H9 (cell line): ENCODE data around the gene UBE2E1. TPM values are rescaled to one million over a fixed set of nuclear protein-coding genes. Genes with fewer than 3 reads are reported as not detected.

Source experiments
- DNase-seq: peaks from one replicate; pipeline ENCODE4 v3.0.0-alpha.2; 2017
- H2AFZ ChIP-seq: one replicate; pipeline ENCODE4 v1.6.1; 2013; ENCODE audit warnings: mild to moderate bottlenecking, low read length, control low read depth, moderate library complexity
- H2AK5ac ChIP-seq: 2 replicates; pipeline ENCODE4 v1.6.1; 2013; ENCODE audit warnings: low read length, control low read depth, mixed read lengths; ENCODE audit not compliant: insufficient read length
- H2BK120ac ChIP-seq: one replicate; pipeline ENCODE4 v1.6.1; 2013; ENCODE audit warnings: low read depth, mild to moderate bottlenecking, low read length, control low read depth, inconsistent platforms; ENCODE audit not compliant: poor library complexity, severe bottlenecking
- H2BK12ac ChIP-seq: 2 replicates; pipeline ENCODE4 v1.6.1; 2013; ENCODE audit warnings: low read length, control low read depth, mixed read lengths, low read depth; ENCODE audit not compliant: insufficient read length
- H2BK15ac ChIP-seq: 2 replicates; pipeline ENCODE4 v1.6.1; 2013; ENCODE audit warnings: low read depth, low read length, control low read depth
- H2BK20ac ChIP-seq: one replicate; pipeline ENCODE4 v1.6.1; 2013; ENCODE audit warnings: low read depth, mild to moderate bottlenecking, low read length, control low read depth, inconsistent platforms; ENCODE audit not compliant: poor library complexity, severe bottlenecking
- H2BK5ac ChIP-seq: 2 replicates; pipeline ENCODE4 v1.6.1; 2013; ENCODE audit warnings: low read length, control low read depth, mixed read lengths; ENCODE audit not compliant: insufficient read length
- H3K14ac ChIP-seq: 2 replicates; pipeline ENCODE4 v1.6.1; 2013; ENCODE audit warnings: low read length, control low read depth; ENCODE audit not compliant: insufficient read depth
- H3K18ac ChIP-seq: 2 replicates; pipeline ENCODE4 v1.6.1; 2013; ENCODE audit warnings: low read depth, mild to moderate bottlenecking, mixed read lengths, low read length, control low read depth; ENCODE audit not compliant: insufficient read length
- H3K23ac ChIP-seq: 2 replicates; pipeline ENCODE4 v1.6.1; 2013; ENCODE audit warnings: low read length, control low read depth, mixed read lengths, low read depth; ENCODE audit not compliant: insufficient read length
- H3K23me2 ChIP-seq: 2 replicates; pipeline ENCODE4 v1.6.1; 2013; ENCODE audit warnings: low read depth, mild to moderate bottlenecking, mixed read lengths, low read length, control low read depth; ENCODE audit not compliant: insufficient read length, poor library complexity, severe bottlenecking
- H3K27ac ChIP-seq: 2 replicates; pipeline ENCODE4 v1.5.1; 2013; ENCODE audit warnings: low read length, control low read depth, mixed read lengths, low read depth; ENCODE audit not compliant: insufficient read length
- H3K27me3 ChIP-seq: 2 replicates; pipeline ENCODE4 v1.6.1; 2013; ENCODE audit warnings: low read length, control low read depth, inconsistent platforms; ENCODE audit not compliant: insufficient read depth
- H3K4ac ChIP-seq: 2 replicates; pipeline ENCODE4 v1.6.1; 2013; ENCODE audit warnings: low read depth, mild to moderate bottlenecking, control low read depth, inconsistent platforms, low read length, moderate library complexity
- H3K4me1 ChIP-seq: 2 replicates; pipeline ENCODE4 v1.6.1; 2013; ENCODE audit warnings: low read length, control low read depth, inconsistent platforms; ENCODE audit not compliant: insufficient read depth
- H3K4me2 ChIP-seq: 2 replicates; pipeline ENCODE4 v1.6.1; 2013; ENCODE audit warnings: low read length, control low read depth, mixed read lengths; ENCODE audit not compliant: insufficient read length, insufficient read depth
- H3K56ac ChIP-seq: 2 replicates; pipeline ENCODE4 v1.6.1; 2013; ENCODE audit warnings: low read depth, mild to moderate bottlenecking, mixed read lengths, low read length, control low read depth; ENCODE audit not compliant: insufficient read length
- H3K79me1 ChIP-seq: 2 replicates; pipeline ENCODE4 v1.6.1; 2013; ENCODE audit warnings: low read depth, mild to moderate bottlenecking, moderate library complexity, low read length, control low read depth, inconsistent platforms; ENCODE audit not compliant: insufficient read depth, poor library complexity, severe bottlenecking
- H3K79me2 ChIP-seq: 2 replicates; pipeline ENCODE4 v1.6.1; 2013; ENCODE audit warnings: low read length, control low read depth, inconsistent platforms; ENCODE audit not compliant: insufficient read depth
- H3K9ac ChIP-seq: 2 replicates; pipeline ENCODE4 v1.6.1; 2013; ENCODE audit warnings: low read length, control low read depth, mixed read lengths; ENCODE audit not compliant: insufficient read length; ENCODE audit errors: extremely low read depth
- H3K9me3 ChIP-seq: one replicate; pipeline ENCODE4 v1.6.1; 2013; ENCODE audit warnings: low read depth, low read length, inconsistent platforms; ENCODE audit not compliant: control insufficient read depth
- H3T11ph ChIP-seq: one replicate; pipeline ENCODE4 v1.6.1; 2013; ENCODE audit warnings: mild to moderate bottlenecking, low read length, control low read depth, inconsistent platforms
- H4K20me1 ChIP-seq: one replicate; pipeline ENCODE4 v1.6.1; 2013; ENCODE audit not compliant: control insufficient read depth, insufficient read length, insufficient read depth
- H4K5ac ChIP-seq: 2 replicates; pipeline ENCODE4 v1.6.1; 2013; ENCODE audit warnings: low read depth, mild to moderate bottlenecking, mixed read lengths, low read length, control low read depth; ENCODE audit not compliant: insufficient read length
- H4K8ac ChIP-seq: replicated peaks from 2 replicates; pipeline ENCODE4 v1.6.1; 2013; ENCODE audit warnings: low read length, control low read depth, mixed read lengths, low read depth; ENCODE audit not compliant: insufficient read length
- H4K91ac ChIP-seq: 2 replicates; pipeline ENCODE4 v1.6.1; 2013; ENCODE audit warnings: low read depth, mild to moderate bottlenecking, moderate library complexity, mixed read lengths, low read length, control low read depth; ENCODE audit not compliant: insufficient read length
- H3K27ac Mint-ChIP-seq, 3 experiments: 2 replicates in 2 of 3; 3 replicates in 1 of 3; pipeline ENCODE4 v1.8.0; 2020 to 2021; ENCODE audit warnings: mixed read lengths in 3 of 3, mild to moderate bottlenecking in 1 of 3, moderate library complexity in 1 of 3
- H3K27me3 Mint-ChIP-seq: 2 replicates; pipeline ENCODE4 v1.8.0; 2021; ENCODE audit warnings: low read depth, mild to moderate bottlenecking, moderate library complexity, mixed read lengths
- H3K36me3 Mint-ChIP-seq, 3 experiments: 2 replicates in 2 of 3; 3 replicates in 1 of 3; pipeline ENCODE4 v1.8.0; 2020 to 2021; ENCODE audit warnings: low read depth in 3 of 3, mixed read lengths in 3 of 3; ENCODE audit not compliant: insufficient read depth in 1 of 3
- H3K4me1 Mint-ChIP-seq, 2 experiments: 2 replicates each; pipeline ENCODE4 v1.8.0; 2020; ENCODE audit warnings: mixed read lengths in 2 of 2
- H3K4me3 Mint-ChIP-seq, 2 experiments: 2 replicates in 1 of 2; 3 replicates in 1 of 2; pipeline ENCODE4 v1.8.0; 2020 to 2021; ENCODE audit warnings: mild to moderate bottlenecking in 2 of 2, mixed read lengths in 2 of 2, moderate library complexity in 1 of 2
- H3K9me3 Mint-ChIP-seq, 2 experiments: 2 replicates in 1 of 2; 3 replicates in 1 of 2; pipeline ENCODE4 v1.8.0; 2020; ENCODE audit warnings: mild to moderate bottlenecking in 2 of 2, mixed read lengths in 2 of 2, moderate library complexity in 1 of 2
- CTCF ChIP-seq: fragments of 200-600 bp; sonication (generic); conservative IDR thresholded peaks from 3 replicates; pipeline ENCODE4 v1.8.0; 2021; ENCODE audit warnings: antibody characterized with exemption, mild to moderate bottlenecking
- WGBS: extraction: QIAGEN DNeasy Blood & Tissue Kit; methylation state at CpG from one replicate; pipeline ENCODE4 v1.1.7; 2013; ENCODE audit warnings: missing lambda C conversion rate, low lambda C conversion rate, mixed read lengths; ENCODE audit not compliant: insufficient read length; ENCODE audit errors: extremely low coverage; 5-methylcytosine and 5-hydroxymethylcytosine counted together
- total RNA-seq: library from RNA; stranded (reverse); gene quantifications from 2 replicates; pipeline ENCODE4 v1.2.1, GENCODE V29; 2021

Gene UBE2E1
- total RNA-seq, 1 experiment from 2014 or later, result 142 TPM

GRCh38 chr3:23756206-23756840, 49.4 kb upstream of the UBE2E1 start:
- Mint-ChIP-seq H3K4me3 (no peak overlapping the region), H3K27ac (no peak overlapping the region), H3K9me3 (no peaks in the 10 kb centered on the region), H3K4me1 (peaks cover 30 to 36% of the 10 kb centered on the region in 2 experiments), H3K27me3 (no peaks in the 10 kb centered on the region), H3K36me3 (no peaks in the 10 kb centered on the region)
- H3K79me2 ChIP-seq, result no peaks in the 10 kb centered on the region
- H3K14ac ChIP-seq, result no peak overlapping the region
- H3K27me3 ChIP-seq, result no peaks in the 10 kb centered on the region
- no peak overlapping the region for H2BK5ac ChIP-seq
- no peak overlapping the region for H3T11ph ChIP-seq
- H3K18ac ChIP-seq, result no peak overlapping the region
- H4K5ac ChIP-seq, result no peak overlapping the region
- no peak overlapping the region for H2BK120ac ChIP-seq
- no peaks in the 10 kb centered on the region for H3K23me2 ChIP-seq
- no peaks in the 10 kb centered on the region for H3K9me3 ChIP-seq
- no peak overlapping the region for H2AFZ ChIP-seq
- no peak overlapping the region for H4K91ac ChIP-seq
- H3K23ac ChIP-seq, result no peak overlapping the region
- H2AK5ac ChIP-seq, result no peak overlapping the region
- H3K4me2 ChIP-seq, result no peak overlapping the region
- no peak overlapping the region for H2BK15ac ChIP-seq
- H3K4ac ChIP-seq, result no peak overlapping the region
- H2BK20ac ChIP-seq, result no peak overlapping the region
- no peaks in the 10 kb centered on the region for H3K79me1 ChIP-seq
- H3K27ac ChIP-seq, result no peak overlapping the region
- H2BK12ac ChIP-seq, result no peak overlapping the region
- DNase-seq, result no peak
- H3K4me1 ChIP-seq, result peaks cover 5% of the 10 kb centered on the region; the same call in 1 of the 2 replicates
- no peaks in the 10 kb centered on the region for H4K20me1 ChIP-seq
- no peak for TF ChIP-seq CTCF
- peak overlapping the region; percentile 88 for H4K8ac ChIP-seq
- WGBS, result no CpG with 5 or more reads among the region's 3 CpGs
- H3K9ac ChIP-seq, result no peak overlapping the region
- no peak overlapping the region for H3K56ac ChIP-seq
